NCI-H510A (cell line): ENCODE results near the gene EZH1.
"Not testable (repeated sequence)": the region's sequence is repeated elsewhere in the genome, so short reads cannot be mapped to it uniquely, and the experiment has no call there.

Source experiments
- DNase-seq: peaks from one replicate; lab custom pipeline; 2025; lab: John Stamatoyannopoulos, UW

Gene EZH1

DNA sequence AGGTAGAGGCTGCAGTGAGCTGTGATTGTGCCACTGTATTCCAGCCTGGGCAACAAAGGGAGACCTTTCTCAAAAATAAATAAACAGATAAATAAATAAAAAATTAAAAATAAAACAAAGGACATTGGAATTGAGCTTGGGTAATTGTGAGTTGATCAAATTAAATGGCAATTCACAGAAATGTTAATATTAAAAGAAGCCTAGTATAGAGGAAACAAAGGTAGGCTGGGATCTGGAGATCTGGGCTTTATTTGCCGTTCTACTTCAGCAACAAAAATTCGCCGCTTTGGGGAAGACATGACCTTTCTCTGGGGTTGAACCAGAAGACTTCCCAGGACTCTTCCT lies 28.1 kb upstream of the EZH1 start:
- no peak for DNase-seq

DNA sequence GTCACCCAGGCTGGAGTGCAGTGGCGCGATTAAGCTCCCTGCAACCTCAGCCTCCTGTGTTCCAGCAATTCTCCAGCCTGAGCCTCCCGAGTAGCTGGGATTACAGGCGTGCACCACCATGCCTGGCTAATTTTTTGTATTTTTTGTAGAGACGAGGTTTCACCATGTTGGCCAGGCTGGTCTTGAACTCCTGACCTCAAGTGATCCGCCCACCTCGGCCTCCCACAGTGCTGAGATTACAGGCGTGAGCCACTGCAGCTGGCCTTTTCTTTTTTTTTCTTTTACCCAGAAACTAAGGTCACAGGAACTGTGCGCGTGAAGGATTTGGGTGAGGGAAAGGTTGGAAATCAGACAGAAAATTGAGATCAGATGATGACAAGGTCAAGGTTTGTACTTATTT lies 25.1 kb upstream of the EZH1 start:
- DNase-seq: not testable (repeated sequence)

DNA sequence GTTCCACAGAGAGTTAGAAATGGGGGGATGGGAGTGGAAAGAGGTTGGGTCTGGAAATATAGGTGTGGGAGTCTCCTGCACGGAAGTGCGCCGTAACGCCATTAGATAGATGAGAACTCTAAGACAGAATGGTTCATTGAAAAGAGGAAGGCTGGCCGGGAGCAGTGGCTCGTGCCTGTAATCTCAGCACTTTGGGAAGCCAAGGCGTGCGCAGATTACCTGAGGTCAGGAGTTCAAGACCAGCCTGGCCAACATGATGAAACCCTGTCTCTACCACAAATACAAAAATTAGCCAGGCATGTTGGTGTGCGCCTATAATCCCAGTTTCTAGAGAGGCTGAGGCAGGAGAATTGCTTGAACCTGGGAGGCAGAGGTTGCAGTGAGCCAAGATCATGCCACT lies 23.2 kb upstream of the EZH1 start:
- not testable (repeated sequence) for DNase-seq

DNA sequence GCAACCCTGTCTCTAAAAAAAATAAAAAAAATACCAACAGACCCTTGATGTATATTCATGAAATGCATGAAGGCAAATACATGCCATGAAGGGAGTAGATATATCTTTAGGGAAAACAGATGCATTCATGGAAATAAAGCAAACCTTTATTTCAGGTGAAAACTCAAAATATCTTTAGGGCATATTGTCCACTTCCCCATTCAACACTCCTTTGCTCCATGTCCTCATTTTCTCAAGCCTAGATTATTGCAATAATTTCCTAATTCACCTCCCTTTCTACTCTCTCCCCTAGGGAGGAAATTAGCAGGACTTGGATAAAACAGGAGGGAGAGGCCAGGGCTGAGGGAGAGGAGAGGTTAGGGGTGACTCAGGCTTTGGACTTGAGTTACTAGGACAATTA lies 22.7 kb upstream of the EZH1 start:
- no peak for DNase-seq

DNA sequence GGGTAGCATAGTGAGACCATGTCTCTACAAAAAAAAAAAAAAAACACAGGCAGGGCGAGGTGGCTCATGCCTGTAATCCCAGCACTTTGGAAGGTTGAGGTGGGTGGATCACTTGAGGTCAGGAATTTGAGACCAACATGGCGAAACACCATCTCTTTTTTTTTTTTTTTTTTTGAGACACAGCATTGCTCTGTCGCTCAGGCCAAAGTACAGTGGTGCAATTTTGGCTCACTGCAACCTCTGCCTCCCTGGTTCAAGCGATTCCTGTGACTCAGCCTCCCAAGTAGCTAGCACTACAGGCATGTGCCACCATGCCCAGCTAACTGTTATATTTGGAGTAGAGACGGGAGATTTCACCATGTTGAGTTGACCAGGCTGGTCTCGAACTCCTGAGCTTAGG lies 21.3 kb upstream of the EZH1 start:
- no peak for DNase-seq

DNA sequence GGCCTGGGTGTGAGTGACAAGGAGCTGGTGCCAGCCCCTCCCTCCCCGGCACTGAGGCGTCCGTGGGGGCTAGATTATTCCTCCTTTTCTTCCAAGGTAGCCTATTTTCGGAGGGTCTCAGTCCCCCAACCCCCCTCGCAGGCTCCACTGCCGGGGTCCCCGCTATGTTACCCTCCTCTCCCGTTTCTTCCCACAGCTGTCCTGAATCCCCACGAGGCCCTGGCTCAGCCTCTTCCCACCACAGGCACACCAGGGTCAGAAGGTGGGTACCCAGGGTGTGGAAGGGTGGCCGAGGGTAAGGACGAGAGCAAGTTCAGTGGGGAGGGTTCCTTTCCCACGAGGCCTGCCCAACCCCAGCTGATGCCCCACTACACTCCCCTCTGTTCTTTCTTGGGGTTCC lies 16.8 kb upstream of the EZH1 start:
- no peak for DNase-seq

DNA sequence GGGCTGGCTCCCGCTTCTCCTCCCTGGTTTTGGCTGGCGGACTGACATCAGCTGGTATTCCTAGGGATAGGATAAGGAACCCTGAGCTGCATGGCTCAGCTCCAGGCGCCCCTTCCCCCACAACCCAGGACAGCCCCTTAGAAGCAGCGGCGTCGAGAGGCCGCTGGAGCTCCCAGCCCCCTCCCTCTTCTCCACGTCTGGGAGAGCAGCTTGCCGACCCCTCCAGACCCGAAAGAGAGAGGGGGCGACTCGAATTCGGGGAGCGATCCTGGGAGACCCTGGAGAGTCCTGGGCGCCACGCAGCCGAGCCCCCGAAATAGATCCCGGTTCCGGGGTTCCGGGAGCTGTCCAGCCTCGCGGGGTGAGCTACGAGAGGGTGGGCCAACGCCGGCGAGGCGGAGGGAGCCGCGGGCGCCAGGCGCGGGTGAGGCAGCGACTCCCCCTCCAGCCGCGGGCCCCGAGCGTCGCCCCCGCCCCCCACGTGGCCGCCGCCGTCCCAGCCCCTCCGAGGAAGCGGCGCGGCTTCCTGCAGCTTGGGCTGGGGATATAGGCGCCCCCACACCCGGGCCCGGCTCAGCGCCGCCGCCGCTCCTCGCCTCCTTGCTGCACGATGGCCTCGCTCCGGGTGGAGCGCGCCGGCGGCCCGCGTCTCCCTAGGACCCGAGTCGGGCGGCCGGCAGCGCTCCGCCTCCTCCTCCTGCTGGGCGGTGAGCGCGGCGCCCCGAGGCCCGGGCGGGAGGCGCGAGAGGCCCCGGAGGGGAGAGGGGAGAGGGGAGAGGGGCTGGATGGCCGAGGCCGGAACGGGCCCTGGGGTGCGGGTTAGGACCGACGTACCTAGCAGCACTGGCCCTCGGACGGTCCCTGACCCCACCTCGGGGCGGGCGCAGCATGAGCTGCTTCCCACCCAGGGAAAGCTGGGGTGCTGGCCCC lies 16.1 kb upstream of the EZH1 start, which contains the start of gene RAMP2:
Gene RAMP2, plus strand, starts transcription at position 576 of the 930 bp plus-strand sequence. Its CDS starts 35 bp downstream, at position 611.
- peak; percentile 47 for DNase-seq

DNA sequence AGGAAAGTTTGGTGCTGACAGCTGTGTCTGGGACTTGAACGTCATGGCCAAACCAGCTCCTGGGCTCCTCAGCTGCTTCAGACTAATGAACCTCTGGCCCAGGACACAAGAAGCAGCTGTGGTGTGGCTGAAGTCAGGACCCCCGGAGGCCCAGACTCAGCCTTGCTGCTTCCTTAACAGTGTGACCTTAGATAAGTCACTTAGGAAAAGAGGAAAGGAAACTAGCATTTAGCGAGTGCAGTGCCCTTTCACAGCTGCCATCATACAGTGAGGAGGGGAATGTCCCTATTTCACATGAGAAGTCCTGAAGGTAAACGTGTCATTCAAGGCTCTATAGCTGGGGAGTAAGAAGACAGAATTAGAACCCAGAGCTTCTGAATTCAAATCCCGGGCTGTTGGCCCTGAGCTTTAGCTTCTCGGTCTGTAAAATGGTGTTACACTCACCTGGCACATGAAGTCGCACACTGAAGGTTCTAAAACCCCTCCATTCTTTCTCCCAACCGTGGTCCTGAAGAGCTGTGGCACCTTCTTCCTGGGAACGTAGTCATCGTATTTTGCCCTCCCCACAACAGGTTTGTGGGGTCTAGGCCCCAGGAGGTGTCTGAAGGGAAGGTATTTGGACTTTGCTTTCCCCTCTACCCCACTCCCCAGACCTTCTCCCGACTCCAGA lies 15.3 kb upstream of the EZH1 start:
- DNase-seq: no peak

DNA sequence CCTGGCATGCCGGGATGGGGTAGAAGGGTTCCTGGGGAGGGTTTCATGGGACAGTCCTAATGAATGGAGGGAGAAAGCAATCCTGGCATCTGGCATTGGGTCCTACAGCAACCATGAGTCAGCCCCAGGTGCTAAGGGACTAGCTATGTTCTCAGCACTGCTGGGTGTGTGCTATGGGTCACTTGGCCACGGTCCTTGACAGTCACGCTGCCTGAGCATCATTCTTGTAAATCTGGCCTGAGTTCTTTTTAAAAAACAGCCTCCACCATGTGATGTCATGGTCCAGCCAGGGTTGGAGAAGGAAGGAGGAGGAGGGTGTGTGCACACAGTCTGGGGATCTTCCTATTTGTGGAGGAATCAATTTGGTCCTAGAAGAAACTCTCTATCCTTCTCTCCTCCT lies 9.9 kb upstream of the EZH1 start:
- no peak for DNase-seq

DNA sequence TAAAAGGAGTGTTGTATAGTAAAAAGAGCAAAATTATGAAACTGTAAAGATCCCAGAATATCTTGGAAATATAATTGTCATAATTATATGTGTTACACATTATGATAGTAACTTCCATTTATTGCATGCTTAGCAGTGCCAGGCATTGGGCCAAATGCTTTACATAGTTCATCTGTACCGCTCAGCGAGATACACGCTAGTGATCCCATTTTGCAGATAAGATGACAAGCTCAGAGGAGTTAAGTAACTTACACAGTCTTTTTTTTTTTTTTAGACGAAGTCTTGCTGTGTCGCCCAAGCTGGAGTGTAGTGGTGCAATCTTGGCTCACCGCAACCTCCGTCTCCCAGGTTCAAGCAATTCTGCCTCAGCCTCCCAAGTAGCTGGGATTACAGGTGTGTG lies 6.8 kb upstream of the EZH1 start:
- DNase-seq: no peak

DNA sequence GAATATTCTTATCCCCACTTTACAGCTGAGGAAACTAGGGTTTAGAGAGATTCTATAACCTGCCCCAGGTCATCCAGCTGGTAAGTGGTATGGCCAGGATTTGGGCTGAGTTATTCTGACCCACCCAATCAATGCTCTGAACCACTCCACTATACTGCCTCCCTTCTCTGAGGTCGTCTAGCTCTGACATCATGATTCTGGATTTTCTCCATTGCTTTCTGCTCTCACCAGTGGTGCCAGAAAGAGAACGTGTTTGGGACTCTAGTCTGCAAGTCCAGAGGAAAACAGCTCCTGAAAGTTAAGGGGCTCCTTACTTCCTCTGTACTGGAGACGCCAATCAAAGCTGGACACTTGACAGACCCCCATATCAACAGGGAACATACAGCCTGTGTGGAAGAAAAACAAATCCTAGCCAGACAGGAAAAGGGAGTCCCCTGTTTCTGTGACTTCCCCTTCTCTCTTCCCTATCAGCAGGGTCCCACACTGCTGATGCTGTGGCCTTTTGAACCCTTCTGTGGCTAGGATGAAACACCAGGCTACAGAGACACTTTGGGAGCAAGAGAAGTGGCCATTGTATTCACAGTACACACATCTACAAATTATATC lies 6.0 kb upstream of the EZH1 start:
- no peak for DNase-seq

DNA sequence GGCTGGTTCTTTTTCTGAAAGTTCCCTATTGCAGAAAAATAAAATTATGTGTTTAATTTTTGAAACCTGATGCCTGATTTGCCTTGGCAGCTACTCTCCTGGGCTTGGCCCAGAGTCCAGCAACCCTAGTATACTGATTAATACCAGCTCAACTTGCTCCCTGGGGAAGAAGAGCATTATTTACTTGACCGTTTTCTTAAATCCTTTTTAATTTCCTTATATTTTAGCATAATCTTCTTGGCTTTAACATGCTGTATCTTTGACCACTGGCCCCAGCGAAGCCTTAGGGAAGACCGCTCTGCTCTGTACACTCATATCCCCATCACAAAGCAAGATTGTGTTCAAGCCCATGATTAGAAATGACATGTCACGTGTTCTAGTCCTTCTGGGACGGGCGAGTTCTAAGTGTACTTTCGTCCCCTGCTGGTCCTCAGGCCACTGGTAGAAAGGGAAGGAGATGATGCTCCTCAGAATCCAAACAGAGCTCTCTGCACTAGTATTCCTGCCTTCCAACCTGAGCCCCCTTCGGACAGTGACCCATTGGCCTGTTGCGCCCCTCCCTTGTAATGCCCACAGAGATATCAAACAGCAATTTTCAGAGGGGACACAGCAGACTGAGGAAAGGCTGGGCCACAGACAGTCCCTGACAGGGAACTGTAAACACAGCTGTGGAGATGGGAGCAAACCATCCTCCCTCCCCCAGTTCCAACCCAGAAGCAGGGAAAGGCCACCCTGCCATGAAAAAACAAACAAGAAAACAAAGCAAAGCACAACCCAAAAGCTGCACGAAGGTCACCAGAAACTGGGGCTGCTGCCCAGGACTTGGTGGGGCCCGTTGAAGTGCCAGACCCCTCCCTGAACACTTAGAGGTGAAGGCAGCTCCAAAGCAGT lies 4.3 kb upstream of the EZH1 start:
- no peak for DNase-seq

DNA sequence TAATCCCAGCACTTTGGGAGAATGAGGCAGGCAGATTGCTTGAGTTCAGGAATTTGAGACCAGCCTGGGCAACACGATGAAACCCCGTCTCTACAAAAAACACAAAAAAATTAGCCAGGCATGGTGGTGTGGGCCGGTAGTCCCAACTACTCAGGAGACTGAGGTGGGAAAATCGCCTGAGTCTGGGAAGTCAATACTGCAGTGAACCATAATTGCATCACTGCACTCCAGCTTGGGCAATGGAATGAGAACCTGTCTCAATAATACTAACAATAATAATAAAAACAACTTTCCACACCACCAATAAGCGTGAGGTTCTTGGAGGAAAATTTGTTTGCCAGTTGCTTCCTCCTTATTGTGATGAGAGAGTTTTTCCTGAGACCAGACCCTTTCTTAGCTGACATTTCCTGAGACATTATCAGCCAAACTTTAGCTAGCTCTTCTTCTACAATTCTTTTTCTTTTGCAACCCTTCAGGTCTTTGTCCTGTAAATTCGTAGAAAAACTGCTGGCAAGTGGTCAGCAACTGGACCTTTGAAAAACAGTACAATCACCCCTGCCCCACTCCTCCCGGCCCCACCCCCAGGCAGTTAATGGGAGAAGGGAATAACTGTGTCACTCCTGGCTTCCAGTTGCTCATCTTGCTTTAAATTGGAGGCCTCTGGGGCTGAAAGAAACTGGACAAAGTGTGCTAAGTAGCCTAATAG lies 3.5 kb upstream of the EZH1 start:
- DNase-seq: no peak

DNA sequence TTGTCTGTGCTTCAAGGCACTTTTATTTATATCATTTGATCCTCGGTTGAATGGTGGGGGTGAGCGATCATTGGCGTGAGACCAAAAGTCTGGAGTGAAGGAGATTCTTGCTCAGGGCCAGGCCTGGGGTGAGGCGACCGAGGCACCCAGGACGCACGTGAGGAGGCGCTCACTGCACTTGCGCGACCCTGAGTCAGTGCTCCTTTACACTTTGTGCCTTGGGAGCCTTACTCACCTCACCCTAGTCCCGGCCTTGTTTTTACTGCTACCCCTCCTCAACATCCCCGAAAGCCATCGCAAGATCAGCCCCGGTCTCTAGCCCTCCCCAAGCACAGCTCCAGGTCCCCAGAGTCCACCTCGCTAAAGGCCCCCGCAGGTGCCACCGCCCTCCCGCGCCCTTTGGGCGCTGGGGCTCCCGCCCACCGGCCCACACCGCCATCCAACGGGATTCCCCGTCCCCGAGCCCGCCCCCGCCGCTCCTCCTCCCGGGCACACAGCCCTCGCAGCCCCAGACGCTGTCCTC lies 496 bp downstream of the EZH1 start:
- peak; percentile 83 for DNase-seq

DNA sequence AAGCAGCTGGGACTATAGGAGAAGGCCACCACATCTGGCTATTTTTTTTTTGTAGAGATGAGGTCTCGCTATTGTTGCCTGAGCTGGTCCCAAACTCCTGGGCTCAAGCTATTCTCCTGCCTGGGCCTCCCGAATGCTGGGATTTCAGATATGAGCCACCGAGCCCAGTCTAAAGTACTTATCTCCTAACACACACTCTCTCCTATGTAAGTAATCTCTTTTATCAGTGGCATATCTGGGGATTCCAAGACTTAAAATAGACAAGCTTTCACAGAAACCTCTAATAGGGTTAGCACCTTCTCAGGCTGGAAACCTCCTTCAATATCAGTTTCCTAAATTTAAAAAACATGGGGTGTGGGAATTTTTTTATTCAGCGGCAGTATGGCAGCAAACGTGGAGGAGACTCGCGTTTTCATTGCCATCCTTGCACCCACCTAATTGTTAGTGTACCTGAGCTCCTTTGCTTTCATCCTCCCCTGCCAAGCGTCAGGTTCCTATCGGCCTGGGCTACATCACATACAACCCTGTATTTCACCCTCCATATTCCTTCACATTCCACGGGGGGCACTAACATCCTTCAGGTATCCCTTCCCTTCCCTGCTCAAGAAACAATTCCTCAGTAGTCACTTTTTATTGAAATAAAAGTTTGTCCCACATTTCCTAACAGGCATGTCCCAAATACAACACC lies 1.1 kb downstream of the EZH1 start:
- no peak for DNase-seq

DNA sequence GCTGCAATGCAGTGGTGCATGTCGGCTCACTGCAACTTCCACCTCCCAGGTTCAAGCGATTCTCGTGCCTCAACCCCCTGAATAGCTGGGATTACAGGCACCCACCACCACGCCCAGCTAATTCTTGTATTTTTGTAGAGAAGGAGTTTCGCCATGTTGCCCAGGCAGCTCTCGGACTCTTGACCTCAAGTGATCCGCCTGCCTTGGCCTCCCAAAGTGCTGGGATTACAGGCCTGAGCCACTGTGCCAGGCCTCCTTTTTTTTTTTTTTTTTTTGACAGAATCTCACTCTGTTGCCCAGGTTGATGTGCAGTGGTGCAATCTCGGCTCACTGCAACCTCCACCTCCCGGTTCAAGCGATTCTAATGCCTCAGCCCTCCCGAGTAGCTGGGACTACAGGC lies 1.9 kb downstream of the EZH1 start:
- not testable (repeated sequence) for DNase-seq

DNA sequence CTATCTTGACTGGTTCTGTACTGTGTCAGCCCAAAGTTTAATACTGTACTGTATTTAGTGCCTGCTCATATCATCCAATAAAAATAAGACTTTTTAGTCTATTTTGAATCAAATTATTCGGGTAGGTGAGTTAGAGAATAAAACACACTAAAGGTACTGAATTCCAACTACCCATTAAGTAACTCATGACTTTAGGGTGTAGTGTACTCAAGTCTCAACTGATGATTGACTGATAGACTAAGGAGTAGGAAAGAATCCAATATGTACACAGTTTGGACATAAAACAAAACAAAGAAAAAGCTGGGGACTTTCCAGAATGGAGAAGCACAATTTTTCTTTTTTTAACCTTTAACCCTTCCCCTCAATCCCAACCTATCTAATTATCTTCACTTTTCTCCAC lies 4.1 kb downstream of the EZH1 start:
- no peak for DNase-seq

DNA sequence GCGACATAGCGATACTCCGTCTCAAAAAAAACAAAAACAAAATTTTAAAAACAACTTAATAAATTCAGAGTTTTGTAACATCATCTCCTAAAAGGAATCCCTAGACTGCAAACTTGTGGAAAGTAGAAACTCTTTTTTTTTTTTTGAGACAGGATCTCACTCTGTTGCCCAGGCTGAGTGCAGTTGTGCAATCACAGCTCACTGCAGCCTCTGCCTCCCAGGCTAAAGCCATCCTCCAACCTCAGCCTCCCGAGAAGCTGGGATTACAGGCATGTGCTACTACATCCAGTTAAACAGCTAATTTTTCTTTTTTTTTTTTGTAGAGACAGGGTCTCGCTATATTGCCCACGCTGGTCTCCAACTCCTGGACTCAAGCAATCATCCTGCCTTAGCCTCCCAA lies 19.7 kb downstream of the EZH1 start:
- DNase-seq: no peak

DNA sequence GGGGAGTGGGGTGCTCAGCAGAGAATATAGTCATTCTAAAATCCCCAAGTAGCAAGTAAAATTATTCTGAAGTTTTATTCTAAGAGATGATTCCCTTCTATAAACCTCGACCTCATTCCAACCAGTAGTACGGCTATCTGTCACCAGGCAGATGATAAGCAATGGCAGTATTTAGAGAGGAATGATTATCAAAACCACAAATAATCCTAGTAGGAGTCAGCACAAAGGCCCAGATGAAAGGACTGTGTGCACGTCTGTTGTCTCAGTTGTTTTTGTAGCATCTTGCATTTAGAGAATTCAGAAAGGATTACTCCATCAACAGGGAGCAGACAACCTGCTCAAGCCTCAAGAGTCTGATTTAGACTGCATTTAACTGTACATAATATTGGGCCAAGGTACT lies 21.2 kb downstream of the EZH1 start:
- no peak for DNase-seq

DNA sequence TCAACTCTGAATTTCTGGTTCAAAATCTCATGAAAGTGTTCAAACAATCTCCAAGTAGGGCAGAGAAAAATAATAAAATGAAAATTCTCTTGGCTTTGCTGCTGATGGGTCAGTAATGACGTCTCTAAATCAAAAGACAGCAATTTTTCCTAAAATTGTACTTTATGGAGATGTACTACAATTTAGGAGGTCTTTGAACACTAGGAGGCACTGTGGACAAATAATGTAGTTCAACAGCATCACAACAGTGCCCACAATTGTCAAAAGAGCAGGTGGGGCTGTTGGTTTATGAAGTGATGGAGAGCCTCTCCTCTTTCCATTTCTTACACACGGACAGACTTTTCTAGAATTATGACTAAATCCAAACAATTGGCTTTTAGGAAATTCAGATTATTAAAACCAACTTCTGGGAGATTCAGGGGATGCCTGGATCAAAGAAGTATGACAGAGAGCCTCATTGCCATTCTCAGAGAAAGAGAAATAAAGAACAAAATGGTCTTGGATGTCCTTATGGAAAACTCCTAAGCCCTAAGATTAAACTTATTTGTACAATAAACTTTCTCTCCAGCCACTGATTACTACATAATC lies 23.8 kb downstream of the EZH1 start:
- DNase-seq: peak; percentile 28
